ENCODE results near the gene CNNM2. TPM values are rescaled to one million over a fixed set of nuclear protein-coding genes. Genes with fewer than 3 reads are reported as not detected.

The CNNM2 gene
- polyA plus RNA-seq, 1 of the 3 experiments (the other 2 are of a cell fraction), result 4.0 TPM

GRCh38 chr10:103044942-103045489, 126.9 kb downstream of the CNNM2 start:
- Histone ChIP-seq H3K4me3 (ENCODE audit: low read depth in 2 of 2, low read length in 1 of 2) (no peak overlapping the region), H3K27me3 (ENCODE audit: insufficient read depth) (no peaks in the 10 kb centered on the region), H3K36me3 (replicated peaks in 1 of 2; ENCODE audit: control insufficient read depth in 1 of 2, insufficient read depth in 2 of 2, low read length in 1 of 2) (no peaks in the 10 kb centered on the region), H3K9me3 (no peaks in the 10 kb centered on the region), H4K20me1 (ENCODE audit: insufficient read depth) (no peaks in the 10 kb centered on the region), H3F3A (replicated peaks; ENCODE audit: insufficient read depth) (no peaks in the 10 kb centered on the region), H3K27ac (ENCODE audit: low read depth in 2 of 2, low read length in 1 of 2) (no peak overlapping the region), H3K79me2 (ENCODE audit: insufficient read depth) (no peaks in the 10 kb centered on the region), H2AFZ (ENCODE audit: low read depth) (no peak overlapping the region), H3K4me2 (no peak overlapping the region), H3K9me2 (no peaks in the 10 kb centered on the region), H3K9ac (no peak overlapping the region), H3K4me1 (ENCODE audit: control insufficient read depth in 1 of 2, insufficient read depth in 2 of 2, low read depth in 1 of 2, low read length in 1 of 2) (no peaks in the 10 kb centered on the region)
- WGBS (ENCODE audit: low lambda C conversion rate), result 78% methylated on average over 8 of the region's 8 CpGs
- no peak for DNase-seq
- TF ChIP-seq FOXM1 (IDR thresholded peaks at IDR 0.05; ENCODE audit: low read depth), result no peak
- TF ChIP-seq CHD2 (IDR thresholded peaks at IDR 0.05; ENCODE audit: low read length, partially characterized antibody), result no peak
- no peak for TF ChIP-seq MXI1 (IDR thresholded peaks at IDR 0.05; ENCODE audit: low read depth, low read length)
- TF ChIP-seq MEF2A (IDR thresholded peaks at IDR 0.05; ENCODE audit: borderline replicate concordance, low read depth), result no peak
- POLR2A ChIA-PET, result no interaction called here
- CTCF ChIA-PET, result interaction anchor here (0.8 to 2.8 kb wide), 2 partner anchors 46 to 128 kb away, joined by 3 to 11 read pairs; partner anchors contain the start of gene CNNM2

DNA sequence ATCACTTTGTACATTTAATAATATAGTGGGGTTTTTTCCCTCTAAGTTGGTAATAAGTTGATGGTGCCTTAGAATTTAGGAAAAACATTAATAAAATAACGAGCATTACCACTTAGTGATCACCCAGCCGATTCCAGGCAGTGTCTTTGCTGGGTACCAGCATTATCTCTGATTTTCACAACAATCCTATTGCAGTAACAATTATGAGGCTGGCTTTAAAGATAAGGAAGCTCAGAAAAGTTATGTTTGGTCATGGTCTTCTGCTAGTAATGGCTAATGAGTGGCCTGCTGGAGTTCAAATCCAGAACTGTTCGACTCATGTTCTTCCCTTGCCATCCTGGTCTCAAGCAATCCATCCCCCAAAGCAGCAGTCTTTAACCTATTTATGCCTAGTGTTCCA, 127.9 kb downstream of the CNNM2 start:
- no peaks in the 10 kb centered on the region for H3K27me3 ChIP-seq (ENCODE audit: insufficient read depth)
- no peaks in the 10 kb centered on the region for H3F3A ChIP-seq (replicated peaks; ENCODE audit: insufficient read depth)
- no peaks in the 10 kb centered on the region for H3K36me3 ChIP-seq (replicated peaks in 1 of 2; ENCODE audit: control insufficient read depth in 1 of 2, insufficient read depth in 2 of 2, low read length in 1 of 2)
- CTCF ChIA-PET, result interaction anchor here (2.8 kb wide), 1 partner anchor 129 kb away, joined by 11 read pairs; the partner anchor contains the start of gene CNNM2
- H3K79me2 ChIP-seq (ENCODE audit: insufficient read depth), result no peaks in the 10 kb centered on the region
- 87% methylated on average over 3 of the region's 3 CpGs for WGBS (ENCODE audit: low lambda C conversion rate)
- POLR2A ChIA-PET, result no interaction called here
- H3K4me3 ChIP-seq (ENCODE audit: low read depth in 2 of 2, low read length in 1 of 2), result no peak overlapping the region
- H3K9ac ChIP-seq, result no peak overlapping the region
- H4K20me1 ChIP-seq (ENCODE audit: insufficient read depth), result no peaks in the 10 kb centered on the region
- no peak overlapping the region for H3K4me2 ChIP-seq
- no peak overlapping the region for H2AFZ ChIP-seq (ENCODE audit: low read depth)
- DNase-seq, result no peak
- H3K4me1 ChIP-seq (ENCODE audit: control insufficient read depth in 1 of 2, insufficient read depth in 2 of 2, low read depth in 1 of 2, low read length in 1 of 2), result no peaks in the 10 kb centered on the region
- no peaks in the 10 kb centered on the region for H3K9me2 ChIP-seq
- TF ChIP-seq, protein P1, sequence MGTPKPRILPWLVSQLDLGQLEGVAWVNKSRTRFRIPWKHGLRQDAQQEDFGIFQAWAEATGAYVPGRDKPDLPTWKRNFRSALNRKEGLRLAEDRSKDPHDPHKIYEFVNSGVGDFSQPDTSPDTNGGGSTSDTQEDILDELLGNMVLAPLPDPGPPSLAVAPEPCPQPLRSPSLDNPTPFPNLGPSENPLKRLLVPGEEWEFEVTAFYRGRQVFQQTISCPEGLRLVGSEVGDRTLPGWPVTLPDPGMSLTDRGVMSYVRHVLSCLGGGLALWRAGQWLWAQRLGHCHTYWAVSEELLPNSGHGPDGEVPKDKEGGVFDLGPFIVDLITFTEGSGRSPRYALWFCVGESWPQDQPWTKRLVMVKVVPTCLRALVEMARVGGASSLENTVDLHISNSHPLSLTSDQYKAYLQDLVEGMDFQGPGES (IDR thresholded peaks at IDR 0.05; ENCODE audit: low read depth, low read length), result no peak
- no peak for TF ChIP-seq REST (IDR thresholded peaks at IDR 0.05; ENCODE audit: low read depth, low read length)
- TF ChIP-seq GATA2 (CRISPR knock-in tag; IDR thresholded peaks at IDR 0.05), result no peak
- TF ChIP-seq SMC3 (IDR thresholded peaks at IDR 0.05; ENCODE audit: low read depth, low read length), result no peak
- TF ChIP-seq, protein P2, sequence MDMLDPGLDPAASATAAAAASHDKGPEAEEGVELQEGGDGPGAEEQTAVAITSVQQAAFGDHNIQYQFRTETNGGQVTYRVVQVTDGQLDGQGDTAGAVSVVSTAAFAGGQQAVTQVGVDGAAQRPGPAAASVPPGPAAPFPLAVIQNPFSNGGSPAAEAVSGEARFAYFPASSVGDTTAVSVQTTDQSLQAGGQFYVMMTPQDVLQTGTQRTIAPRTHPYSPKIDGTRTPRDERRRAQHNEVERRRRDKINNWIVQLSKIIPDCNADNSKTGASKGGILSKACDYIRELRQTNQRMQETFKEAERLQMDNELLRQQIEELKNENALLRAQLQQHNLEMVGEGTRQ (IDR thresholded peaks at IDR 0.05; ENCODE audit: borderline replicate concordance, low read depth, low read length), result no peak
- no peak for TF ChIP-seq PBX3 (IDR thresholded peaks at IDR 0.05)
- TF ChIP-seq TCF12 (IDR thresholded peaks at IDR 0.05), result no peak
- TF ChIP-seq MEF2A (IDR thresholded peaks at IDR 0.05; ENCODE audit: borderline replicate concordance, low read depth), result no peak
- no peak for TF ChIP-seq USF1 (IDR thresholded peaks at IDR 0.05; ENCODE audit: borderline replicate concordance, low read depth)
- TF ChIP-seq RAD21 (IDR thresholded peaks at IDR 0.05; ENCODE audit: low read length), result no peak
- no peak for TF ChIP-seq EP300 (IDR thresholded peaks at IDR 0.05; ENCODE audit: borderline replicate concordance in 1 of 2, low read depth in 1 of 2, low read length in 1 of 2)
- no peak for TF ChIP-seq NRF1 (IDR thresholded peaks at IDR 0.05; ENCODE audit: low read depth, low read length)
- no peak overlapping the region for H3K27ac ChIP-seq (ENCODE audit: low read depth in 2 of 2, low read length in 1 of 2)
- no peaks in the 10 kb centered on the region for H3K9me3 ChIP-seq

Data from SK-N-SH (cell line).